ENCODE results near the gene KIAA1328.
A peak's percentile ranks its signal among the peaks of the same experiment; 100 is the strongest.

Gene KIAA1328

DNA sequence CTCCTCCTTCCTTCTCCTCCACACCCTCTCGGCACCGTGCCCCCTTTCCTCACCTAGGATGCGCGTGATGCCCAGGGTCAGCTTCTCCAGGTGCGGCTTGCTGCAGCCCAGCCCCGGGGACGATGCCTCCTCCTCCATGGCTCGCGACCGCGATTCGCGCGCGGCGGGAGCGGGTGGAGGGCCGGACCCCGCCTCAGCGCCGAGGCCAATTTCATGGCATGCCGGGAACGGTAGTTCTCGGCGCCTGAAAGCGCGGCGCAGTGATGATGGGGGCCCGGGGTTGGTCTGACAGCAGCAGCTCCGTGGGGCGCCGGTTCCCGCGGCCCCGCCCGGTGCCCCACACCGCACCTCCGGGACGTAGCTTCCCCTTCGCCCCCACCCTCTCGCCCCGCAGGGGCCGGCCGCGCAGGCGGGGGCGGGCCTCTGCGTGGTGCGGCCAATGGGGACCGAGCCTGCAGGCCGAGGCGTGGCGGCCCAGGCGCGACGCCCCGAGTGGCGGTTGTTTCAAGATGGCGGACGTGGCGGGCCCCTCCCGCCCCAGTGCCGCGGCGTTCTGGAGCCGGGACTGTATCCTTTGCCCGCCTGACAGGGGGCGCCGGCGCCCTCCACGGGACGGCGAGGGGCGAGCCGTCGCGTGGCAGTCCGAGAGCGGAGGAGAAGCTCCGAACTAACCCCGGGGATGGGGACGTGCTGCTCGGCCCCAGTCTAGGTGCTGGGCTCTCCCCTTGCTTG lies at the start of gene KIAA1328, which contains the start of gene TPGS2:
Gene KIAA1328 (plus strand): TSS at position 498 of the 732 bp plus-strand sequence. CDS start 12 bp downstream, at position 510.
Gene TPGS2 (minus strand): TSS at position 373 of the 732 bp plus-strand sequence. CDS start 235 bp downstream, at position 138.
- no peak within 1 kb of the TSS for H3K27ac ChIP-seq (ENCODE audit: low read length)

DNA sequence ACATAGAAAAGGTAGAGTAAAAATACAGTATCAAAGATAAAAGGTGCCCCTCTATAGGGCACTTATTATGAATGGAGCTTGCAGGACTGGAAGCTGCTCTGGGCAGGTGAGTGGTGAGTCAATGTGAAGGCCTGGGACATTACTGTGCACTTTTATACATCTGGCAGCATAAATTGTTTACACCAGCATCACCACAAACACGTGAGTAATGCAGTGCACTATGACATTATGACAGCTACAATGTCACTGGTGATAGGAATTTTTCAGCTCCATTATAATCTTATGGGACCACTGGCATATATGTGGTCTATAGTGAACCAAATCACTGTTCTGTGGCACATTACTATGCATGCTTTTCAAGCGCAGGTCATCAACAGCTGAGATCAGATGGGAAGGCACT lies 48.2 kb upstream of the KIAA1328 start:
- Histone ChIP-seq H3K27me3 (ENCODE audit: control insufficient read depth, insufficient read depth, low read length) (no peaks in the 10 kb centered on the region), H3K4me3 (ENCODE audit: low read length) (no peak overlapping the region), H3K36me3 (ENCODE audit: control insufficient read depth, insufficient read depth, low read length) (no peaks in the 10 kb centered on the region), H3K4me1 (ENCODE audit: control insufficient read depth, insufficient read depth, low read length) (no peaks in the 10 kb centered on the region), H3K9me3 (ENCODE audit: control insufficient read depth, insufficient read depth, low read length) (no peaks in the 10 kb centered on the region), H3K27ac (ENCODE audit: low read length) (no peak overlapping the region)
- WGBS (ENCODE audit: insufficient coverage, insufficient read length), result no CpG with 5 or more reads among the region's 2 CpGs
- DNase-seq (ENCODE audit: low read depth, low spot score), result no peak

More for the DNA sequence above, at the start of gene KIAA1328, which contains the start of gene TPGS2:
- Histone ChIP-seq H3K36me3 (ENCODE audit: control insufficient read depth, insufficient read depth, low read length) (no peaks in the 10 kb centered on the region), H3K4me1 (ENCODE audit: control insufficient read depth, insufficient read depth, low read length) (no peaks in the 10 kb centered on the region), H3K4me3 (ENCODE audit: low read length) (peak within 1 kb of the TSS; percentile 82), H3K9me3 (ENCODE audit: control insufficient read depth, insufficient read depth, low read length) (no peaks in the 10 kb centered on the region), H3K27me3 (ENCODE audit: control insufficient read depth, insufficient read depth, low read length) (no peaks in the 10 kb centered on the region)
- DNase-seq (ENCODE audit: low read depth, low spot score), result peak; percentile 55
- no CpG with 5 or more reads among the region's 83 CpGs for WGBS (ENCODE audit: insufficient coverage, insufficient read length)

- Histone ChIP-seq H3K4me1 (ENCODE audit: control insufficient read depth, insufficient read depth, low read length) (no peaks in the 10 kb centered on the region), H3K27ac (ENCODE audit: low read length) (no peak overlapping the region), H3K9me3 (ENCODE audit: control insufficient read depth, insufficient read depth, low read length) (no peaks in the 10 kb centered on the region), H3K36me3 (ENCODE audit: control insufficient read depth, insufficient read depth, low read length) (no peaks in the 10 kb centered on the region), H3K4me3 (ENCODE audit: low read length) (no peak overlapping the region), H3K27me3 (ENCODE audit: control insufficient read depth, insufficient read depth, low read length) (no peaks in the 10 kb centered on the region)
- WGBS (ENCODE audit: insufficient coverage, insufficient read length), result no CpG with 5 or more reads among the region's 9 CpGs
- DNase-seq (ENCODE audit: low read depth, low spot score), result no peak
Measured at GRCh38 chr18:36782710-36783109, 46.2 kb upstream of the KIAA1328 start.

GRCh38 chr18:36783792-36784191 lies 45.1 kb upstream of the KIAA1328 start:
- Histone ChIP-seq H3K36me3 (ENCODE audit: control insufficient read depth, insufficient read depth, low read length) (no peaks in the 10 kb centered on the region), H3K4me3 (ENCODE audit: low read length) (no peak overlapping the region), H3K27ac (ENCODE audit: low read length) (no peak overlapping the region), H3K27me3 (ENCODE audit: control insufficient read depth, insufficient read depth, low read length) (no peaks in the 10 kb centered on the region), H3K4me1 (ENCODE audit: control insufficient read depth, insufficient read depth, low read length) (no peaks in the 10 kb centered on the region), H3K9me3 (ENCODE audit: control insufficient read depth, insufficient read depth, low read length) (no peaks in the 10 kb centered on the region)
- no peak for DNase-seq (ENCODE audit: low read depth, low spot score)
- WGBS (ENCODE audit: insufficient coverage, insufficient read length), result no CpG with 5 or more reads among the region's 5 CpGs

- Histone ChIP-seq H3K36me3 (ENCODE audit: control insufficient read depth, insufficient read depth, low read length) (no peaks in the 10 kb centered on the region; the same call in 1 of the 2 replicates), H3K4me3 (ENCODE audit: low read length) (no peak overlapping the region), H3K4me1 (ENCODE audit: control insufficient read depth, insufficient read depth, low read length) (no peaks in the 10 kb centered on the region), H3K27ac (ENCODE audit: low read length) (no peak overlapping the region), H3K27me3 (ENCODE audit: control insufficient read depth, insufficient read depth, low read length) (no peaks in the 10 kb centered on the region), H3K9me3 (ENCODE audit: control insufficient read depth, insufficient read depth, low read length) (no peaks in the 10 kb centered on the region)
- DNase-seq (ENCODE audit: low read depth, low spot score), result no peak
- no CpG with 5 or more reads among the region's 4 CpGs for WGBS (ENCODE audit: insufficient coverage, insufficient read length)
Measured at GRCh38 chr18:36786686-36787085, 42.2 kb upstream of the KIAA1328 start.

DNA sequence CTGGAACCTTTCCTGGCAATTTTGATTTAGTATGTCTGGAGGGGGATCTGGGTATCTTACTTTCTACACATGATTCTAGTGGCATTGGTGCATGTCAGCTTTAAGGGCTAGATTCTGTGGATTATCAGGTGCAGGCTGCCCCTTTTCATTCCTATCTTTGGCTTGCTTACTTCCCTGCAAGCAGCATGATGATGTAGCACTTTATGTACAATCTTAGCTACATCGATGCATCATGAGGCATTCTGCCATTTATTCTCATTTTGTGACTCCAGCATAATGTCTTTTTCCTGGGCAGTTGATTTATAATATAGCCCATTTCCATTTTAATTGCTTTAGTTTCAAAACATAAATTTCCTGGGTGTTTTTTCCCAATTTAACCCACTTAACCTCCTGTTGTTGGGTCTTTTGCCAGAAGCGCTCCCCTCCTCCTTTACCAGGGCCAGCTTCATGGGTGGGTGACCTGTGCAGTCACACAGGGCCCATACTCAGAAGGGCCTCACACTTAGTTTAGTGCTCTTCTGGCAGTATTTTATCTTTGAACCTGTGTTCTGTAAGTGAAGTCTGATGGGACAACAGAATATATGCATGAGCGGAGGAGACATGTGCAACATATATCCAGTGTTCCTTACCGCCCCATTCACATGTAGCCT lies 36.2 kb upstream of the KIAA1328 start:
- Histone ChIP-seq H3K36me3 (ENCODE audit: control insufficient read depth, insufficient read depth, low read length) (peaks cover 3% of the 10 kb centered on the region; the same call in 1 of the 2 replicates), H3K9me3 (ENCODE audit: control insufficient read depth, insufficient read depth, low read length) (no peaks in the 10 kb centered on the region), H3K4me3 (ENCODE audit: low read length) (no peak overlapping the region), H3K27me3 (ENCODE audit: control insufficient read depth, insufficient read depth, low read length) (no peaks in the 10 kb centered on the region), H3K27ac (ENCODE audit: low read length) (no peak overlapping the region), H3K4me1 (ENCODE audit: control insufficient read depth, insufficient read depth, low read length) (no peaks in the 10 kb centered on the region)
- no CpG with 5 or more reads among the region's 4 CpGs for WGBS (ENCODE audit: insufficient coverage, insufficient read length)
- no peak for DNase-seq (ENCODE audit: low read depth, low spot score)

- Histone ChIP-seq H3K27me3 (ENCODE audit: control insufficient read depth, insufficient read depth, low read length) (no peaks in the 10 kb centered on the region), H3K27ac (ENCODE audit: low read length) (no peak overlapping the region), H3K9me3 (ENCODE audit: control insufficient read depth, insufficient read depth, low read length) (no peaks in the 10 kb centered on the region), H3K36me3 (ENCODE audit: control insufficient read depth, insufficient read depth, low read length) (peaks cover 12% of the 10 kb centered on the region; the same call in 1 of the 2 replicates), H3K4me1 (ENCODE audit: control insufficient read depth, insufficient read depth, low read length) (no peaks in the 10 kb centered on the region), H3K4me3 (ENCODE audit: low read length) (no peak overlapping the region)
- WGBS (ENCODE audit: insufficient coverage, insufficient read length), result no CpG with 5 or more reads among the region's 3 CpGs
- no peak for DNase-seq (ENCODE audit: low read depth, low spot score)
Measured at GRCh38 chr18:36798738-36799473, 30.0 kb upstream of the KIAA1328 start.

DNA sequence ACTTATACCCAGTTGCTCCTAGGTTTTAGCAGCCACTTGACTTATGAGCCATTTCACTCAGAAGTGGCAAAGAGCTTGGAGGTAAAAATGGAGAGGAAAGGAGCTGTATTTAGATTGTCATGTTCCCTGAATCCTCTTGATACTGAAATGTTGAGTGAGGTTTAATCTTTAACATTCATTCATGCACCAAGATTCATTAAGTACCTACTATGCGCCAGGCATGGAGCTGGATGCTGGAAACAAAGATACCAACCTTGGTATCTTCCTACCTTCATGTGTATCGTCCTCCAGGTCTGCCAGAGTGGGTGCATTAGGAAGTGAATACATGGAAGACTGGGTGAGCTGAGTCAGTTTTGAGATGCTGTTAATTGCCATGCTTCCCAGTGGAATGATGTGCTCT lies 23.8 kb upstream of the KIAA1328 start:
- H3K27ac ChIP-seq (ENCODE audit: low read length), result no peak overlapping the region
- no peaks in the 10 kb centered on the region for H3K4me1 ChIP-seq (ENCODE audit: control insufficient read depth, insufficient read depth, low read length)
- H3K27me3 ChIP-seq (ENCODE audit: control insufficient read depth, insufficient read depth, low read length), result no peaks in the 10 kb centered on the region
- no CpG with 5 or more reads among the region's 2 CpGs for WGBS (ENCODE audit: insufficient coverage, insufficient read length)
- no peak overlapping the region for H3K4me3 ChIP-seq (ENCODE audit: low read length)
- H3K36me3 ChIP-seq (ENCODE audit: control insufficient read depth, insufficient read depth, low read length), result peaks cover 12% of the 10 kb centered on the region; the same call in 1 of the 2 replicates
- no peak for DNase-seq (ENCODE audit: low read depth, low spot score)
- H3K9me3 ChIP-seq (ENCODE audit: control insufficient read depth, insufficient read depth, low read length), result no peaks in the 10 kb centered on the region

- no CpG with 5 or more reads among the region's 2 CpGs for WGBS (ENCODE audit: insufficient coverage, insufficient read length)
- DNase-seq (ENCODE audit: low read depth, low spot score), result no peak
Measured at GRCh38 chr18:36808681-36809080, 20.2 kb upstream of the KIAA1328 start.

More at GRCh38 chr18:36808681-36809080, 20.2 kb upstream of the KIAA1328 start:
- no peaks in the 10 kb centered on the region for H3K9me3 ChIP-seq (ENCODE audit: control insufficient read depth, insufficient read depth, low read length)
- H3K27ac ChIP-seq (ENCODE audit: low read length), result no peak overlapping the region
- H3K36me3 ChIP-seq (ENCODE audit: control insufficient read depth, insufficient read depth, low read length), result peaks cover 11% of the 10 kb centered on the region; the same call in 1 of the 2 replicates
- no peaks in the 10 kb centered on the region for H3K4me1 ChIP-seq (ENCODE audit: control insufficient read depth, insufficient read depth, low read length)
- no peaks in the 10 kb centered on the region for H3K27me3 ChIP-seq (ENCODE audit: control insufficient read depth, insufficient read depth, low read length)
- no peak overlapping the region for H3K4me3 ChIP-seq (ENCODE audit: low read length)

Measured in iPS DF 6.9 (cell line).